Epithelial cell of proximal tubule (primary cell): ENCODE results near the gene COG7. TPM values are rescaled to one million over a fixed set of nuclear protein-coding genes. Genes with fewer than 3 reads are reported as not detected.
"Not testable (repeated sequence)": the region's sequence is repeated elsewhere in the genome, so short reads cannot be mapped to it uniquely, and the experiment has no call there.

Experiments used
- DNase-seq: peaks from one replicate; pipeline ENCODE4 v3.0.0-alpha.2; 2011; ENCODE audit warnings: low read depth
- H3K4me3 ChIP-seq: 2 replicates; pipeline ENCODE4 v1.5.1; 2011; ENCODE audit warnings: low read depth, mild to moderate bottlenecking, low read length
- CTCF ChIP-seq: conservative IDR thresholded peaks from 2 replicates; pipeline ENCODE4 v1.5.1; 2012; ENCODE audit warnings: low read depth, mild to moderate bottlenecking, low read length
- total RNA-seq: library from RNA; depleted of rRNA; stranded (reverse); fragments of >200 nt; gene quantifications from 2 replicates; pipeline ENCODE4 v1.2.3, GENCODE V29; 2015

The COG7 gene
- total RNA-seq, 1 donor from 2014 or later = 9.9 TPM

DNA sequence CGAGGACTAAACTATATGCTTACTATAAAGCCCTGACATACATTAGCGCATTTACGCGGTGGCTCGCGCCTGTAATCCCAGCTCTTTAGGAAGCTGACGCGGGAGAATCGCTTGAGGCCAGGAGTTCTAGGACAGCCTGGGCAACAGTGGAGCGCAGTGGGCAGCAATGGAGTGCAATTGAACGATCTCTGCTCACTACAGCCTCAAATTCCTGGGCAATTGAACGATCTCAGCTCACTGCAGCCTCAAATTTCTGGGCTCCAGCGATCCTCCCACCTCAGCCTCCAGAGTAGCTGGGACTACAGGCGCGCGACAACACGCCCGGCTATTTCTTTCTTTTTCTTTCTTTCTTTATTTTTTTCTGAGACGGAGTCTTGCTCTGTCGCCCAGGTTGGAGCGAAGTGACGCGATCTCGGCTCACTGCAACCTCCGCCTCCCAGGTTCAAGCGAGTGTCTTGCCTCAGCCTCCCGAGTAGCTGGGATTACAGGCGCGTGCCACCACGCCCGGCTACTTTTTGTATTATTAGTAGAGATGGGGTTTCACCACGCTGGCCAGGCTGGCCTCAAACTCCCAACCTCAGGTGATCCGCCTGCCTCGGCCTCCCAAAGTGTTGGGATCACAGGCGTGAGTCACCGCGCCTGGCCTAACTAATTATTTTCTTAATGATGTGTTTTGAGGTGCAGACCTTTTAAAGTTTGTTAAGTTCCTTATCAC is 506 bp upstream of the COG7 start:
- peak overlapping the region; percentile 99 for H3K4me3 ChIP-seq
- DNase-seq = no peak
- no peak for TF ChIP-seq CTCF

DNA sequence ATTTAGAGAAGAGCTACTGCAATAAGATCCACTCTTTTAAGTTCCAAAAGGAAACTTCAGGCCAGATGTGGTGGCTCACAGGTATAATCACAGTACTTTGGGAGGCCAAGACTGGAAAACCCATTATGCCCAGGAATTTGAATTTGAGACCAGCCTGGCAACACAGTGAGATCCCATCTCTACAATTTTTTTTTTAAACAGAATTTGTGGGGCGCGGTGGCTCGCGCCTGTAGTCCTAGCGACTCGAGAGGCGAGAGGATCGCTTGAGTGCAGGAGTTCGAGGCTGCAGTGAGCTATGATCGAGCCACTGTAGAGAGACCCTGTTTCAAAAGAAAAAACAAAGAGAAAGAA is 793 bp downstream of the COG7 start:
- no peak for DNase-seq
- no peak for TF ChIP-seq CTCF
- peak overlapping the region; percentile 99 for H3K4me3 ChIP-seq

- no peak overlapping the region for H3K4me3 ChIP-seq
- no peak for TF ChIP-seq CTCF
- DNase-seq = no peak
Measured at GRCh38 chr16:23448392-23448791, 4.6 kb downstream of the COG7 start.

- DNase-seq, H3K4me3 ChIP-seq: not testable (repeated sequence)
Measured at GRCh38 chr16:23437542-23437941, 15.4 kb downstream of the COG7 start.

GRCh38 chr16:23436951-23437350 is 16.0 kb downstream of the COG7 start:
- DNase-seq = no peak
- TF ChIP-seq CTCF = no peak
- no peak overlapping the region for H3K4me3 ChIP-seq

DNA sequence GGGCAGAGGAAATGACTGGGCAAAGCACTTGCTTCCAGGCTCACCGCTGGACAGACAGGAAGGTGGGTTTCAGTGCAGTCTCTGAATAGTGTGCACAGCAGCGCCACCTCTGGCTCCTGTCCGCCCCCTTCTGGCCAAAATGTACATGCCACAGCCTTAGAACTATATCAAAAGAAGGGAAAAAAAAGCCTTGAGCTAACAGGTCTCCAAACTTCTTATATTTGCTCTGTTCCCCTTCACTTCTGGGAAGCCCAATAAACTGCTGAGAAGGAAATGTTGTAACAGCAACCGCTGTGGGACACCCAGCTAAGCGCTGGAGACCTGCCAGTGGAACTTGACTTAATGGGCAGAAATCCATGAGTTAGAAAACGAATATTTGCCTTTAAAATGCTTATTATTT is 17.5 kb downstream of the COG7 start:
- TF ChIP-seq CTCF = peak; percentile 90
- no peak overlapping the region for H3K4me3 ChIP-seq
- no peak for DNase-seq

DNA sequence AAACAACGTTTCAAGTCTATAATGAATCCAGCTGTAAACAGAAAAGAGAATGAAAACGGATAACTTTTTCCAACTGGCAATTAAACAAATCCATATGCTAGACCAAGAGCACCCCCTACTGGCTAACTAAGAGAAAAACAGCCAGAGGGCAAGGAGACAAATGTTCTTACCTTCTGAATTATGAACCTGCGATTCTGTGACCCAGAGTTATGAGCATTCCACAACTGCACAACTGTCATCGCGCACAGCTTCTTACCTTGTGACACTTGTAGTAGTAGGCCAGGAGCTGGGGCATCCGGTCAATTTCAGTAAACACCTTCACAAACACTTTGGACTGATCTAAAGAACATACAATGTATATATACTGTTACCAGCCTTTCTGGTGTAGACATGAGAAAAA is 18.6 kb downstream of the COG7 start:
- TF ChIP-seq CTCF = peak; percentile 92
- peak; percentile 22 for DNase-seq
- H3K4me3 ChIP-seq = no peak overlapping the region
